Nucleus accumbens (tissue), 56 donors: ENCODE measurements around the gene RTKN.
A peak's percentile ranks its signal among the peaks of the same experiment; 100 is the strongest.

ENCODE experiments used
- DNase-seq, 56 donors: peaks; one replicate each; lab custom pipeline; 2025; lab: John Stamatoyannopoulos, UW

Gene RTKN

DNA sequence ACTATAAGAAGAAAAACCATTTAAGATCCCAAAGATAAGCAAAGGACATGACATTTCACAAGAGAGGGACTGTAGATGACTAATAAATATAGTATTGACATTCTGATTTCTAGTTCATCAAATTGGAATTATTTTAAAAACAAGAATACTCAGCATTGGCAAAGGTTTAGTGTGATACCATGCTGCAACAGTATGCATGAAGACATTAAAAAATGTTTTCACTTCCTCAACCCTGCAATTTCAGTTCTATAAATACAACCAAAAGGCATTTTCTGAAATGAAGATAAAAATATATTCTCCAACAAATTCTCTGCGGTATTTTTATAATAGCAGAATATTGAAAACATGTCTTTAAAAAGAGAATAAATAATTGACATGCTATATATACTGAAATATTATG lies 22.4 kb downstream of the RTKN start:
- no peak for DNase-seq

DNA sequence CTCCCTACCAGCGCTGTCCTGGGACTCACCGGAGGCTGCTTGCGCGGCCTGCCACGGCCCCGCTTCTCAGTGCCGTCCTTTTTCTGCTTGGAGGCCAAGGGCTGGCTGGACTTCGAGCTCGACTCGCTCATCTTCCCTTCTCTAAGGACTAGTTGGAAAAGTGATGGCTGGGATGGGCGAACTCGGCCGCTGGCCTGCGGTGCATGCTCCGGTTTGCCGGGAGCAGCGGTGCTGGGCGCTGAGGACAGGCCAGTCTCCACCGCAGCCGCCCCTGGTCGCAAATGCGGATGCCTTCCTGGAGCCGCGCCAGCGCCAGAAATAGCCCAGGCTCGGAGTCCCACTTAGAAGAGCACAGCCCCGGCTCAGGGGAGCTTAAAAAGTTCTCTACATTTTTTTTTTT lies 23.4 kb downstream of the RTKN start:
- no peak for DNase-seq

DNA sequence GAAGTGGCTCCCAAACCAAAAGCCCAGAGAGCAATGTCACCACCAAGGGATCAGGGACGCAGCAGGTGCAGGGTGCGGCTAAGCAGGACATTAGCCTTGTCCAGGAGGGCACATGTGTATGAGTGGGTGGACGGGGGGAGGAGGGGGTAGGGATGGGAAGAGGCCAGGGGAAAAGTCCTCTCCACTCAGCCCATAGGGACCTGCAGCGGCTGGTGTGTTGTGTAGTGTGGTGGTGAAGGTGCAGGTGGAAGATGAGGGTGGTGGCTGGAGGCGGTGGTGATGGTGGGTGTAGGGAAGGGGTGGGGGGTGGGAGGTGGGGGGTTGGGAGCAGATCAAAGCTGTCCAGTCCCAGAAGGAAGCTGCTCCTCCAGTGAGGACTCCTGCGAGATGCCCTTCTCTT lies 24.0 kb downstream of the RTKN start:
- no peak for DNase-seq

DNA sequence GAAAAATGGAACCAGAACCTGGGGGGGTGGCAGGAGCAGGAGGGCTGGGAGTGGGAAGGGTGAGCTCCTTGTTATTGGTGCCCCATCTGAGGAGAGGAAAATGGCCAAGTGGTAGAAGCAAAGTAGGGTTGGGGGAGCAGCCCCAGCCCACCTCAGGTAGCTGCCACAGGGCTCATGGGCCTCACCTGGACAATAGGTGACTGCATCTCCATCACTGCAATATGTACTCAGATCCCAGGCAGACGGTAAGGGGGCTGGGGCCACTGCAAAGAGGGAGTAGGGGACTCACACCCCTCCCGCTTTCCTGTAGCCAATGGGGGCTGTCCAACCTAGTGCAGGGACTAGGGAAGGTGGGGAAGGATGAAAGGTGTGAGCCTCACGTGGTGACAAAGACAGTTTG lies 24.5 kb downstream of the RTKN start:
- DNase-seq: no peak

DNA sequence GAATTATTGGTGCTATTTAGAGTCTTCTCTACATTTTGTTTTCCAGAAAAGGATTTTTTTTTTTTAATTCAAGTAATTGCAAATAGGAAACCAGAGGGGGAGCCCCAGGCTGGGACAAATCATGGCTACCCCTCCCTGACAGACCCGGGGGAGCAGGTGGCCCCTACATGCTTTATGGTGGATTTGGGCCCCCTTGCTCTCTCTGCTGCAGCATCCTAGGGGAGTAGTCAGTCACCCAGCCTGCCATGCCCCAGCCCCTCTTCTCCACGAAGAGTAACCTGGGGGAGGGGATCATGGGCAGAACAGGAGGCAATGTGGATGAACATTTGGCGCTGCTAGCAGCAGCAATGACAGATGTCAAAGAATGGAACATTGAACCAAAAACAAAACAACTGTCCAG lies 25.0 kb downstream of the RTKN start:
- no peak for DNase-seq

DNA sequence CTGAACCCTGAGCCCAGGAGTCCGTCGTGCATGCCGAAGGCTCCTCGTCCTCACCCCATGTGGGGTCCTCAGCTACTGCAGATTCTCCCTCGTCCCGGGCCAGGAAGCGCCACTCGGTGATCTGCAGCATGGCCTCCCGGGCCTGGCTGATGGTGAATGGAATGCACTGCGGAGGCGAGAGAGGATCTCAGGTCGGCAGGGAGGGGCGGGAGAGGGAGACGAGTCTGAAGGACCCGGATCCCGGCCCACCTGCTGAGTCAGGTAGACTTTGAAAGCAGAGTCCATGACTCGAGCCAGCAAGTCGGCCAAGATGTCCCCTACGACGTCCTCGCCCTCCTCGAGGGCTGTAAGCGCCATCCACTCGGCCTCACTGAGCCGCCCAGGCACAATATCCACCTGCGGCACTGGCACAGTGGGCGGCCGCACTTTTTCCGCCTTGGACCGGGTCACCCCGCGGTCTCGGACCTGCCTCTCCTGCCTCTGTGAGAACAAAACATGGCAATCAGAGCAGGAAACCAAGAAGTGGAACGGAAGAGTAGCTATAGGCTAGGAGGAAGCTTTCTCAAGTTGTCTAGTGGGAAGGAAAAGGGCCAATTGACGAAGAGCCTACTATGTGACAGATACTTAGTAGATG lies 25.9 kb downstream of the RTKN start:
- DNase-seq: no peak

DNA sequence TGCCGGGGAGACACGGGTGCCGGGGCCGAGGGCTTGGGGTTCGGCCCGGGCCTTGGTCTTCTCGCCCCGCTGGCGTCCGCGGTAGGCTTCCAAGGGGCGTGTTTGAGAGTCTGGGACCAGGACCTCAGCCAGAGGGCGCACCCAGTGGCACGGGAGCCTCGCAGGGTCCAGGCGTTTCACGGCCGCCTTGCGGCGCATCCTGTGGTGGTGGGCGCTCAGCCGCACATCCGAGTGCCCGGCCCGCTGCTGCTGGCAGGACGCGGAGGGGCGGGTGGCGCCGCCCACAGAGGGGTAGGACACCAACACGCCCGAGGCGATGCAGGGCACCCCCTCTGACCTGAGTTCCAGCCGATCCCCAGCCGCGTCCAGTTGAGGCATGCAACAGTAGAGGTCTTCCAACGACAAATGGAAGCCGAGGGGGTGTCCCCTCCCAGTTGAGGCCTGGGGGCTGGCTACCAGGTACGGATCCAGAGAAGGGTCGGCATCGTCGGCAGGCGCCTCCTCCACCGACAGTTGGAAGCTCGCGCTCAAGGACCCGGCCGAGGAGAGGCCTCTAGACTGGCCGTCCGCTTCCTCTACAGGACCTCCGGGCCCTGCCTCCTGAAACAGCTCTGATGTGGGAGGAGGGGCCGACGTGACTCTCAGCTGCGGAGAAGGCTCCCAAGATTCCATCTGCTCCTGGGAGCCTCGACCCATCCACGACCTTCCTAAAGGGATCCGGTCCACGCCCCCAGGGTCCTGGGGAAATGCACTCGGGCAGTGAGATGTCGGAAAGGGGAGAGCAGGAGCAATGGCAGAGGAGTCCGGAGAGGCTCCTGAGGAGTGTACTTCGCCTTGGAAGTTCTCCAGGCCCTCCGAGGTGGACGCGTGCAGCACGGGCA lies 26.6 kb downstream of the RTKN start:
- DNase-seq: peak in 36 of 56 donors; percentile 23 to 74 (median 40)

DNA sequence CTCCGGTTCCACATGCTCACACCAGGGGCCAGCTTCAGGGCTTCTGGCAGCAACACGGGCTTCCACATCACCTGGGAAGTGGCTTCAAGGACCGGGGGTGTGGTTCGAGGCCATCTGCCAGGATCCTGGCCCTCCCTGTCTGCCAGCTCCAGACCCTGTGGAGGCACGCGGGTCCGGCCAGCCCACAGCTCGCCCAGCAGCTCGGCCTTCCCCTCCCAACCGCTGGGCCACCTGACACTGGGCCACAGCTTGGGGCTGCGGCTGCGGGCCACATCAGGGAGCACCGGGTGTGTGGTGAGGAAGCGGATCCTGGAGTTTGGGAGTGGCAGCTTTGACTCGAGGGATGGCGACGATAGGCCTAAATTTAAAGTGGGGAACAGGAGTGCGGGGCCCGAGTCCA lies 27.3 kb downstream of the RTKN start:
- DNase-seq: no peak

DNA sequence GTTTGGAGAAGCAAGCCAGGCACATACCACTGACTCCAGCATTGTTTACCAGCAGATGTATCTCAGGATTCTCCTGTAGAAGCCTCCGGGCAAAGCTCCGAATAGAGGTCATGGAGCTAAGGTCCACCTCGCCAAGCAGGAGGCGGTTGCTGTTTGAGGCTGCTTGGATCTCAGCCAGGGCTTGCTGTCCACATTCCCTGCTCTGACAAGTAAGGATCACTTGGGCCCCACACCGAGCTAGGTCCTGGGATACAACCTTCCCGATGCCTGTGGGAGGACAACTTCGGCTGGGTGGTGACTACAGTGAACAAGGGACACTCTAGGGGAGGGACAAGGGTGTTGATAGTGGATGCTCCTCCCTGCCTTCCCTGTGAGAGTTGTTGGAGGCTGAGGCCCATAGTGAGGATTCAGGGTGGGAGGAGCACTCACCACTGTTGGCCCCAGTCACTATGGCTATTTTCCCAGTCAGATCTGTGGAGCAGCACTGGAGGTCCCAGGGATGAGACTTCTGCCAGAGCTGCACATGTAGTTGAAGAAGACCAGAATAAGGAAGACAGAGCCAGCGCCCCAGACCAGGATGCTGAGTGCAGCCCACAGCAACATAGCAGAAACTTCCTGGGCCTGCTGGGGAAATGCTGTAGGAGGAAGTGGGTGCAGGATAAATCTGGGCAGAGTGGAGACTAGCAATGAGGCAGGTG lies 28.6 kb downstream of the RTKN start:
- peak in 1 of 56 donors; percentile 8 for DNase-seq

DNA sequence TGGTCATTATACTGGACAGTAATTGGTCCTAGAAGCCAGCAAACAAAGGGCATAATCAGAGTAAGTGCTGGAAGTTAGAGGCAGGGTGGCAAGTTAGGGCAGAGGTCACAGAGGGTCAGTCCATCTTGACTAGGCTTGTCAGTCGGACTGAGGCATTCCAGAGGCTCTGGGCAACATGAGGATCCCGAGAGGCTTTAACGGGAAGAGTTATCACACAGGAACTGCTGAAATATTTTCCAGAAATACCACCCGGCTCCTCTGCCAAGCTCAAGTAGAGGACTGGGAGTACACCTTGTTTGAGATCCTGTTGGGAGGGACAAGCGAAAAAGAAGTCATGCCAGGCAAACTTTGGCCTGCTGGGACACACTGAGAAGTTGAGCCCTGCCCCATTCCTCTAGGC lies 34.1 kb downstream of the RTKN start:
- no peak for DNase-seq

DNA sequence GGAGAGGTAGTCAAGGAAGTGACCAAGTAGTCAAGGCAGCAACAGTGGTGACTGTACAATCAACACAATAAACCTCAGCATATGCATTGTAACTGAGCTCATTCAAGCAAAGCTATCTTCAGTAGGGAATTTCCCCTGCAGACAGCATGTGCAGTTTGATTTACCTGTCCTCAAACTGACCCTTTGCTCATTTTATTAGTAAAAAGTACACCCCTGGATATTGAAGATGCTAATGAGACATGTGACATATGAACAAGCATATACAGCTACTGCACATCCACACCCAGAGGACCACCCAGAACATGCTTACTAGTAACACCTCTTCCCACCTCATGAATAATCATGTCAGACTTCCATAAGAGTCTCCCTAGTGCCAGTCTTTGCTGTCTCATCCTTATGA lies 35.7 kb downstream of the RTKN start:
- no peak for DNase-seq

DNA sequence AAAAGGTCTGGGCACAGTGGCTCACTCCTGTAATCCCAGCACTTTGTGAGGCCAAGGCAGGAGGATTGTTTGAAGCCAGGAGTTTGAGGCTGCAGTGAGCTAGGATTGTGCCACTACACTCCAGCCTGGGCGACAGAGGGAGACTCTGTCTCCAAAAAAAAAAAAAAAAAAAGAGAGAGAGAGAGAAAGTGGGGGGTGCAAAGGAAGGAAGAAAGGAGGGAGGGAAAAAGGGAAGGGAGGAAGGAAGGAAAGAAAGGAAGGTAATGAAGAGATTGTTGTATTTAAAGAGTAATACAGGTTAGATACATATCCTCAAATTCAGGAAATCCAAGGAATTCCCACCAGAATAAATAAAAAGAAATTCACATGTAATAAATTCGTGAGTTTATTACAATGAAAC lies 39.8 kb downstream of the RTKN start:
- no peak for DNase-seq

DNA sequence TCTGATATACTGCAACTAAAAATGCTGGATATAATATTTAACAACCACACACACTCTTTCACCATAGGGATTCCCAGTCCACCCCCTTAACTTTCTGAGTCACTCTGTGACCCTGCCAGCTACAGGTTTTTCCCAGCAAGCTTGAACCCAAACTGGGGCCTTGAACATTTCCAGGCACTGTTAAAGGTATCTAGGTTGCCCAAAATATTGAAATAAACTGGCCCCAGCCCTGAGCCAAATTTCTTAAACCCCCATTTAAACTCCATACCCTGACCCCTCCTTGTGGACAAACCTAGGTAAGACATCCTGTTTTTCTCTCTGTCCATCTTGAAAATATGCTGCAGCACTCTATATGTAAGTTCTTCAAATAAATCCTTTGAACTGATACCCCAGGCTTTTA lies 42.0 kb downstream of the RTKN start:
- DNase-seq: no peak

DNA sequence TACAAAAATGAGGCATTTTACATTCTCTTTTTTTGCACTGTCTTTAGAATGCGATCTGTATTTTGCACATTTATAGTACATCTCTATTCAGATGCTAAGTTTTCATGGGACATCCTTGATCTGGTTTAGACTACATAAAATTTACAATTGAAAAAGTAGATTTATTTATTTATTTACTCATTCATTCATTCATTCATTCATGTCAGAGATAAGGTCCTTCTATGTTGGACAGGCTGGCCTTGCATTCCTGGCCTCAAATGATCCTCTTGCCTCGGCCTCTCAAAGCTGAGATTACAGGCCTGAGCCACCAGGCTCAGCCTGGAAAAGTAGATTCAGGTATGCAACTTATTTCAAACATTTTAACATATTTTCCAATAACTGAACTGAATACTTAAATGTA lies 45.6 kb downstream of the RTKN start:
- no peak for DNase-seq

DNA sequence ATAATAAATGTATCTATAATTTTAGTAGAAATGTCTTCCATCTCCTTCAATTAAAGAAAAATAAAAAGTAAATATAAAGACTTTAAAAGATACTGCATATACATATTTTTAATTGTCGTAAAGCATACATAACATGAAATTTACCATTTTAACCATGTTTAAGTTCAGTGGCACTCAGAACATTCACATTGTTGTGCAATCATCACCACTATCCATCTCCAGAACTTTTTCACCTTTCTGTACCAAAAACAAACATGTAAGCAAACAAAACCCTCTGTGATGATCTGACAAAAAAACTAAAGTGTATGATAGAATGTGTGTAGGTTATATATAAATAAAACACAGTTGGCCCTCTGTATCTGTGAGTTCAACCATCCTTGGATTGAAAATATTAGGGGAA lies 48.2 kb downstream of the RTKN start:
- no peak for DNase-seq

DNA sequence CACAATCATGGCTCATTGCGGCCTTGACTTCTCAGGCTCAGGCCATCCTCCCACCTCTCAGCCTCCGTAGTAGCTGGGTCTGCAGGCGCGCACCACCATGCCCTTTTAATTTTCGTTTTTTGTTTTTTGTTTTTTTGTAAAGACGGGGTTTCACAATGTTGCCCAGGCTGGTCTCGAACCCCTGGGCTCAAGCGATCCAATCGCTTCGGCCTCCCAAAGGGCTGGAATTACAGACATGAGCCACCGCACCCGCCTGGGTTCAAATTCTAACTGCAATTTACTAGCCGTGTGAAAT lies 49.3 kb downstream of the RTKN start:
- no peak for DNase-seq

DNA sequence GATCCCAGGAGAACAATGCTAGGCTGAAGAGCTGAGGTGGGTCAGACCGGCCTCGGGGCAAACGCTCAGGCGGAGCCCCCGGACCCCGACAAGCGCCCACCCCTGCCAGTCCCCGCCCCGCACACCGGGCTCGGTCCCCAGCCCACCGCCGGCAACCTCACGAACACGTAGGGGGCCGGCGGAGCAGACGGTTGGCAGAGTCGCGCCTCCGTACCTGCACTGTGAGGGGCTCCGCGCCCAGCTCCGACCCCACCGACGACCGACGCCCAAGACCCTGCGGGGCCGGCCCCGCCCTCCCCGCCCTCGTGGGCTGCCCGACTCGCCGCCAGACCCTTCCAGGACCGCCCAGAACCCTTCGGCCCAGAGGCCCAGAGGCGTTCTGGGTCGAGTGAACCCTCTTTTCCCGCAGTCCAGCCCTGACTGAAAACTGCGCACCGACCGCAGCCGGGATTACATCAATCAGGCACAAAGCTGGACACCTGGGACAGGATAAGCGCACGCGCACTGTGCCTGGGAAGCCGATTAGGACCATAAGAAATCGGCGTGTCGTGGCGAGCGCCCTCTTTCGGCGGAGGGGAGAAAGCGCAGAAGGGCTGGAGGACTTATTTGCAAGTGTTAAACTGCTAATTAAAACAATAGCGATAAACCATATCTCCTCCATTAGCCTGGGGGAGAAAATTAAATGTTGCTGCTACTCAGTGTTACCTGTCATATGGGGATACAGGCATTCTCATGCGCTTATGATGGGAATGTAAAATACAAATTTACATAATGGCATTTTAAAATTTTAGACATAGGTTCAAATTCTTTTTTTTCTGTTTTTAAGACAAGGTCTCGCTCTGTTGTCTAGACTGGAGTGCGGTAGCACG lies 49.9 kb downstream of the RTKN start:
- DNase-seq: peak in 55 of 56 donors; percentile 30 to 97 (median 84)

DNA sequence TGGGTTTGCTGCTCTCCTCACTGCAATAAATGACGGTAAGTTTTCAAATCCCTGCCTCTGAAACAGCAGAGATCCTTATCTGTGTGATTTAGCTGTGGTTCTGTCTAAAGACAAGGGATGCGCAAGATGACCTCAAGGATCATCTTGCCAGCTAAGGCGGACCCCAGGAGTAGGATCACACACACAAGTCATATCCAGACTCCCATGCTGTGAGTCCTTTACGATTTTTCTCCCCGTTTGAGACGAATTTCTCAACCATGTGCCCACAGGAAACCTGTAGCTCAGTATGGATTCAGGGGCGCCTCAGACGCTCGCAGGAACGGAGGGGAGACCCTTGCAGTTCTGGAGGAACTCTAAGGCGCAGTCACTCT lies 50.5 kb downstream of the RTKN start:
- DNase-seq: peak in 3 of 56 donors; percentile 23 to 38 (median 25)

DNA sequence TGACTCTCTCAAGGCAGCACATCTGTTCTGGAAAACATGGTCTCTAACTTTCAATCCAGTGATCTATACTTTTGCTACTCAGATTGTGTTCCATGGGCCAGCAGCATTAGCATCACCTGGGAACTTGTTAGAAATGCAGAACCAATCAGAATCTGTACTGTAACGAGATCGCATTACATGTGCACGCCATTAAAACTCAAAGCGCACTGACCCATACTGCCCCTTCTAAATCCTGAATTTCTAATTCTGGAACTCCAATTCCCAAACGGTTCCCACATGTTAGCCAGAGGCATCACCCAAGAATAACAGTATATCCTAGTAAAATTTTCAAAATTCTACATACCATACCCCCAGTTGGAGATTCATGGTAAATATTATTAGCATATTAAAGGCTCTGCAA lies 51.1 kb downstream of the RTKN start:
- DNase-seq: no peak

DNA sequence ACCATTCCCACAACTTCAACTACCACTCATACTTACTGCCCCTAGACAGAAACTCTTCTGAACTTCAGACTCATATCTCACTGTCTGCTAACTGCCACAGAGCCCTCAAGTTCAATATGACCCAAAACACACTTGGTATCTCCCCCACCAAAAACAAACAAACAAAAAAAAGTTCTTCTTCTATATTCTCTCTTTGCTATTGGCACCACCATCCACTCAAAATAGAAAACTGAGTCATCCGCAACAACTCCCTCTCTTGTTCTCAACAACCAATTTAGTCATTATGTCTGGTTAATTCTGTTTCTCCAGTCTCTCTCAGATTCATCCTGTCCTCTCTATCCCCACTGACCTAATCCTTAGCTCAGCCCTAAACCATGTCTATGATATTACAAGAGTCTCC lies 54.4 kb downstream of the RTKN start:
- DNase-seq: no peak

DNA sequence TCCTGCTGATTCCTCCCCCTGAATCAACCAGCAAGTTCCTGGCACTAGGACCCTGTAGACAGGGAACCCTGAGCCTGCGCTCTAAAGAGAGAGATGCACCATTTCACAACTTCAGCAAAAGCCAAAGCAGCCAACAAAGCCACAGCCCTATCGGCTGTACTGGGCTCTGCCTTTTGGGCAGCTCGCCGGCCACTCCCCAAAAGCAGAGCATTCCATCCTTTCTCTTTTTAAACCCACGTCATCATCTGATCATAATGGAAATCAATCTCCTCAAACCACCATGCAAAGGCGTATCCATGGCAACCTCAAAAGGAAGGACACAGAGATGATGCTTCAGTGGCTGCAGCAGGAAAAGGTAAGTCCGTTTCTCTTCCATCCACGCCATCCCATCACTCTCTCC lies 56.3 kb downstream of the RTKN start:
- DNase-seq: peak in 54 of 56 donors; percentile 12 to 85 (median 58)
